ENCODE data around the gene CAMKMT. TPM values are rescaled to one million over a fixed set of nuclear protein-coding genes. Genes with fewer than 3 reads are reported as not detected.

Gene CAMKMT
- total and polyA plus RNA-seq, 8 donors = 8.3 to 17.5 (median 11.5) TPM

DNA sequence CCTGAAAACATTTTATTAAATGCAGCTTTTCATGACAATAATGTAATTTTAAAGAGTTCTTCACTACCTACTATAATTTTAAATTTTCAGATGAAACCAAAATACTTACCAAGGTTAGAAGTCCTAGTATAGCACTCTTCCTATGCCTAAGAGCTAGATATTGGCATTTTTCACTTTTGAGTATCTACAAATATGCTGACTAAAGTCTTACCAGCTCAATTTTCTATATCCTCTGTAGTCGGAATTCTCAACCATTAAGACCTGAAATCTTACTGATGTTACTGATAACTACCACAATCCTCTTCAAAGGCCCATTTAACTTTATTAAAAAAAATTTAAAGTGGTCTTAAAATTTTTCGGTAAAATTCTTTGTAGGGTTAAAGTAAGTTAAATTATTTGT, 32.4 kb upstream of the CAMKMT start:
- no peak overlapping the region for H3K27ac ChIP-seq
- TF ChIP-seq CTCF (IDR thresholded peaks at IDR 0.05) = no peak
- no peaks in the 10 kb centered on the region for H3K27me3 ChIP-seq
- no peaks in the 10 kb centered on the region for H3K9me3 ChIP-seq
- no peak overlapping the region for H3K4me3 ChIP-seq
- H3K4me1 ChIP-seq = no peaks in the 10 kb centered on the region
- intact Hi-C loops (cut with DNase I) = no loop called here
- DNase-seq (no peak), ATAC-seq (no peak)
- peaks cover 2 to 79% of the 10 kb centered on the region in 2 donors for H3K36me3 ChIP-seq

DNA sequence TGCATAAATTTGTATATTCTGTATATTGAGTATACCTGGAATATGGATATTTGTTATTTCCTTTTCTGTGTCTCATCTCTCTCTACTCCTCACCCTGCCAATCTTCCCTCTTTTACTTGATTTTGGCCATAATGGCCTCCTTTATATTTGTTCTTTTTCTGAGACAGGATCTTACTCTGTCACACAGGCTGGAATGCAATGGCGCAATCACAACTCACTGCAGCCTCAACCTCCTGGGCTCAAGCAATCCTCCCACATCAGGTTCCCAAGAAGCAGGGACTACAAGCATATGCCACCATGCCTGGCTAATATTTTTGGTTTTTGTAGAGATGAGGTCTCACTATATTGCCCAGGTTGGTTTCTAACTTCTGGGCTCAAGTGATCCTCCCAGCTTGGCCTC, 30.9 kb upstream of the CAMKMT start:
- Histone ChIP-seq H3K4me3 (no peak overlapping the region), H3K27me3 (no peaks in the 10 kb centered on the region), H3K27ac (no peak overlapping the region), H3K9me3 (no peaks in the 10 kb centered on the region), H3K4me1 (no peaks in the 10 kb centered on the region), H3K36me3 (peaks cover 2 to 70% of the 10 kb centered on the region in 2 donors)
- no peak for ATAC-seq
- no peak for DNase-seq
- no peak for TF ChIP-seq CTCF (IDR thresholded peaks at IDR 0.05)
- intact Hi-C loops (cut with DNase I) = no loop called here

DNA sequence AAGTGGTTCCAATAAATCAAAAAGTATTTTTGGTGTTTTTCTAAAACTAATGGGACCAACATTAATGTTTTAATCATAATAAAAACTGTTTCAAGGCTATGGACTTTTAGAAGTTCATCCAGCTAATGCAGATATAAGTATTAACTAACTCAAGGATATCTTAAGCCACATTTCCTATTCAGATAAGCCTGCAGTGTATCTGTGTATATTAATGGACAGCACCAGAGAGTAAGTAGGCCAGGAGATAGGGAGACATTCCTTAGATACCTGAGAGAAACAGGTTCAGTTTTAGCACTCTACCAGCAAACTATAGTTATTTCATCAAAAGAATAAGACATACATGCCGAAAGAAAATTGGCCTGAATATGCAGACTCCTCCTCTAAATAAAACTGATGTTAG, 27.8 kb upstream of the CAMKMT start:
- intact Hi-C loops (cut with DNase I) = no loop called here
- Histone ChIP-seq H3K4me3 (no peak overlapping the region), H3K36me3 (peaks cover 0 to 73% of the 10 kb centered on the region in 2 donors), H3K27me3 (no peaks in the 10 kb centered on the region), H3K9me3 (no peaks in the 10 kb centered on the region), H3K4me1 (no peaks in the 10 kb centered on the region), H3K27ac (no peak overlapping the region)
- ATAC-seq = peak; percentile 48
- DNase-seq = no peak
- TF ChIP-seq CTCF (IDR thresholded peaks at IDR 0.05) = no peak

- DNase-seq = no peak
- H3K9me3 ChIP-seq = no peaks in the 10 kb centered on the region
- H3K4me1 ChIP-seq = no peaks in the 10 kb centered on the region
- H3K4me3 ChIP-seq = no peak overlapping the region
- no peaks in the 10 kb centered on the region for H3K27me3 ChIP-seq
- H3K27ac ChIP-seq = no peak overlapping the region
- H3K36me3 ChIP-seq = peaks cover 0 to 71% of the 10 kb centered on the region in 2 donors
- intact Hi-C loops (cut with DNase I) = no loop called here
- no peak for TF ChIP-seq CTCF (IDR thresholded peaks at IDR 0.05)
- ATAC-seq = no peak
Measured at GRCh38 chr2:44335806-44336538, 25.8 kb upstream of the CAMKMT start.

DNA sequence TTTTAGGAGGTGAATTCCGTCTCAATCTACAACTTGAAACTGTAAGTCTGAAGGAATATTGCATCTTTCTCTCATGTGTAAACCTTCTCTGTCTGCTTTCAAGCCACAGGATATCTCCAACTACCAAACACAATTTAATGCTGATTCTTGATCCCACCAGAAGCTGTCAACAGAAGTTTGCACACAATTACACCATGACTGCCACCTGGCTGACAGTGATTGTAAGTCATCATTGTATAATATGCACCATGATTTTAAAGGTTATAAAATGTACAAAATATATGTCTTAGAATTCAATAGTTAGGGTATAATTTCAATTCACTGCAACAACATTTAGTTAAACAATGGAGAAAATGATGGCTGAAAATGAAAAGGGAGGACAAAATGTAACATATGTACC, 18.9 kb upstream of the CAMKMT start:
- DNase-seq = no peak
- TF ChIP-seq CTCF (IDR thresholded peaks at IDR 0.05) = no peak
- peaks cover 0 to 55% of the 10 kb centered on the region in 2 donors for H3K36me3 ChIP-seq

More for the DNA sequence above, 18.9 kb upstream of the CAMKMT start:
- H3K27ac ChIP-seq = no peak overlapping the region
- no peak for ATAC-seq
- H3K27me3 ChIP-seq = no peaks in the 10 kb centered on the region
- H3K9me3 ChIP-seq = no peaks in the 10 kb centered on the region
- H3K4me3 ChIP-seq = no peak overlapping the region
- intact Hi-C loops (cut with DNase I) = no loop called here
- H3K4me1 ChIP-seq = peaks cover 0 to 3% of the 10 kb centered on the region in 2 donors
